Activated CD4-positive, alpha-beta T cell treated with anti-CD3 and anti-CD28 coated beads, Interleukin-2, amount 50 U/mL, for 4 hours (primary cell): ENCODE data around the gene ABCA4.
"Not testable (repeated sequence)": the region's sequence is repeated elsewhere in the genome, so short reads cannot be mapped to it uniquely, and the experiment has no call there.

Experiments used
- DNase-seq, 2 experiments: peaks; one replicate each; pipeline ENCODE4 v3.0.0-alpha.2; 2020

The ABCA4 gene

DNA sequence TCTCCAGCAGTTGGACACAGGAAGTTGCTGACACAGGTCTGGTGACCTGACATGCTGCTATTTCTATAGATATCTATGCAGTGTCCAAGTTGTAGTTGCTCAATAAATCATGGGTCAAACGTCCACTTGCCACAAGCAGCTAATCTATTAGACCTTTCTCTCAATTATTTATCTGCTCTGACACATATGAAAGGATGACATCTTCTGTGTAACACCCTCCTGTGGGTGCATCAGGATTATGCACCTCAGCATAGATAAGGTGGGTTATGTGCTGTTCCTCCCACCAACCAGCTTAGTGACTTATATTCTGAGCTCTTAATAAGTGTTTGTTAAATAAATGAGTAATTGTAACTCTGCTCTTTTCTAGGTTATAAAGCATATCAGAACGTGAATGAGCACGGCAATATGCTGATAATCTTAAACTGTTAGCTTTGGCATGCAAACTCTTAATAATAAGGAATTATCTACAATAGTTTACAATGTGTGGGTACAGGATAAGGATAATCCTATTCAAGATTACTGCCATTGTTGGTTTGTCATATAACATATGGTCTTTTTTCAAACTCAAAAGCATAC is 121.0 kb downstream of the ABCA4 start:
- no peak for DNase-seq

DNA sequence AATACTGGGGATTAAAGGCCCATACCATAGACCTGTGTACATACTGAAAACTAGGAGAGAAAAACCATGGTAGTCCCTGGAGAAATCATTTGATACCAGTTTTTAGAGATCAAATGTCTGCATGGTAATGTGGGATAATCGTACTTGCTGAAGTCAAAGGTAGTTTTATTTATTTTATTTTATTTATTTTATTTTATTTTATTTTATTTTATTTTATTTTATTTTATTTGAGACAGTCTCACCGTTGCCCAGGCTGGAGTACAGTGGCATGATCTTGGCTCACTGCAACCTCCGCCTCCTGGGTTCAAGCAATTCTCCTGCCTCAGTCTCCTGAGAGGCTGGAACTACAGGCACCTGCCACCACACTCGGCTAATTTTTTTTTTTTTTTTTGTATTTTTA is 122.4 kb downstream of the ABCA4 start:
- not testable (repeated sequence) for DNase-seq

DNA sequence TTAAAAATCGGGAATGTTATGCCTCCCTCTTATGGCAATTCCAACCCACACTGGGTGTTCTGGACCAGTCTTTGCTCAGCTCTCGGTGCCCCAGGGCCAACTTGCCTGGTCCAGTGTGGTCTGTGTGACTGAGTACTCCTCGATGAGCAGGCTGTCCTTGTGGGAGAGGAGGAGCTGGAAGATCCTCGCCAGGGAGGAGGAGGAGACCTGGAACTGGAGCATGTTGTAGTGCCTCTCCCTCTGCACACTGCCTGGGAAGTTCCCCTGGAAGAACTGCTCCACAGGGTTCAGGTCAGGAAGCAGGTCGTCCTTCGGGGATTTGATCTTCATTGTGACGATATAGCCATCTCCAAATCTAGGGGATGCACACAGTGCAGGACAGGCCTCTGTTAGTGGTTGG is 123.2 kb downstream of the ABCA4 start:
- DNase-seq: no peak

GRCh38 chr1:93995837-93996536 is 125.0 kb downstream of the ABCA4 start:
- no peak for DNase-seq

DNA sequence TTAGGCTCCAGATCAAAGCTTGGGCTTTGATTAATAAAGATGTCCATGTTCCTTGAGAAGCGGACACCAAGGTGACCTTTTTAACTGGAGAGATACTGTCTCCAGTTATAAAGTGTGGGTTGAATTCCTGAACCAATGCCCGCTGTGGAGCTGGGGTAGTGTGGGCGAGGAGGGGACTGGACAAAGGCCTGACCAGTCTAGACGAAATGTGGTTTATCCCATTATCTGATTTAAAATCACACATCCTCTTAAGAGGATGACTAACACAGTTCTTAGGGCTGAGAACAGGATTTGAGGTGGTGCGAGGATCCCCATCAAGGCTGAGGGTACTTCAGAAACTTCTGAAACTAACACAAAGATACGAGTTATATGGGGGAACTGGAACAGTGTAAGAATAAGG is 127.2 kb downstream of the ABCA4 start:
- no peak for DNase-seq

DNA sequence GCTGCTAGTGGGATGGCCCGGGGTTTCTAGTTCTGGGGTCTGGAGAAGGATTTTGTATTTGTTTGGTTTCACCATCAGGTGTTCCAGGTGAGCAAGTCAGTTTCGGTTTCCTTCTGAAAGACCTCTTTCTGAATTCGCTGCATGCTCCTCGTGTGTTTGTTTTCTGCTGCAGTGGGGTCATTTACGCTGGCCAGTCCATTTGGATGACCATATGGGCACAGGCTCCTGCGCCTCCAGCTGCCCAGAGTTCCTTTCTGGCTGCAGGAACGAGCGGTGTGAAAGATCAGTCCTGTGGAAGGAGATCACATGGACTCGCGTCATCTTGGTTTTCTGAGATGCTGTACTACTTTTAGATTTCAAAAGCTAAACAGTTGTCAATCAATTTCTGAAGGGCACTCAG is 128.0 kb downstream of the ABCA4 start:
- no peak for DNase-seq

GRCh38 chr1:93992190-93992589 is 128.8 kb downstream of the ABCA4 start:
- DNase-seq: no peak

GRCh38 chr1:93991271-93991670 is 129.7 kb downstream of the ABCA4 start:
- DNase-seq: no peak

- not testable (repeated sequence) for DNase-seq
Observed at GRCh38 chr1:93990477-93990876, 130.5 kb downstream of the ABCA4 start.

GRCh38 chr1:93990010-93990409 is 130.9 kb downstream of the ABCA4 start:
- DNase-seq: no peak

DNA sequence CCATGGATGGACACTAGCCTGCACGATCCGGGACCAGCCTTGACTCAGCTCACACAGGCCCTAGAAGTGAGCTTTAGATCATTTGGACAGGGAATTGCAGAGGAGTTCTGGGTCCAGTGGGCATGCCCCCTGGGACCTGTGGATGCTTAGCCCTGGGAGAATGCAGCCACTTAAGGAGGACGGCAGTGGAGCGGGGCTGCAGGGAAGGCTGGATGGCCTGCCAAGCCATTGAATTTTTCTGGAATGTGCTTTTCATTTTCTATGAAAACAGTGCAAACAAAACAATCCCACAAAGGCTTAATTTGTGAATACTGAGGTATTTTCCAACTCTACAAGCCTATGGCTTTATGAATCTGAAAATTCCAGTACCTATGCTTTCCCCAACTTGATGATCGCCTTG is 131.3 kb downstream of the ABCA4 start:
- no peak for DNase-seq

DNA sequence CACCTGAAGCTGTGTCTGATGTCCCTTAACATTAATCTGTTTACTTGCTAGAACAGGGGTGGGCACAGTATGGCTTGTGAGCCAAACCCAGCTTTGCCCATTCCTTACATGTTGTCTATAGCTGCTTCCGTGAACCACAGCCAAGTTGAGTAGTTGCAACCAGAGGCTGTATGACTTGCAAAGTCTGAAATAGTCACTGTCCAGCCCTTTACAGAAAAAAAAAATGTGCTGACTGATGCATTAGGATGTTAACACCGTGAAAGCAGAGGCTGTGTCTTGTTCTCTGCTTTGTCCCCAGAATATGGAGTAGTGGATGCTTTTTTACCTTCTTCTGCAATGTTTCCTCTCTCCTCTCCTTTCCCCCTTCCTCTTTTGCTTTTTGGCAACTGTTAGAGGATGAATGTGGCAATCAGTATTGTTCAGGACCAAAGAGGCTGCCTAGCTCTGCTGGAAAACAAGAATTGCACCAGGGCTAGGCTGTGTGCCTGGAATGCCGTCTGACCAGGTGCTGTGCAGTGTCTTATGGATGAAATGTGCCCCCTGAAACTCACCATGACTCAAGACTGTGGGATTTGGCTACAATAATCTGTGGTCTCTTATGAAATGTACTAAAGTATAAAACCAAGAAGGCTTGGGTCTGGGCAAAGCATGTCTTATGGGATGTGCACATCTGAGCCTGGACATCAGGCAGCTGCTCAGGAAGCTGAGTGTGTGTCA is 132.2 kb downstream of the ABCA4 start:
- DNase-seq: no peak

GRCh38 chr1:93981274-93981667 is 139.7 kb downstream of the ABCA4 start:
- DNase-seq: no peak

- no peak for DNase-seq
Observed at GRCh38 chr1:93980320-93981273, 140.4 kb downstream of the ABCA4 start.

DNA sequence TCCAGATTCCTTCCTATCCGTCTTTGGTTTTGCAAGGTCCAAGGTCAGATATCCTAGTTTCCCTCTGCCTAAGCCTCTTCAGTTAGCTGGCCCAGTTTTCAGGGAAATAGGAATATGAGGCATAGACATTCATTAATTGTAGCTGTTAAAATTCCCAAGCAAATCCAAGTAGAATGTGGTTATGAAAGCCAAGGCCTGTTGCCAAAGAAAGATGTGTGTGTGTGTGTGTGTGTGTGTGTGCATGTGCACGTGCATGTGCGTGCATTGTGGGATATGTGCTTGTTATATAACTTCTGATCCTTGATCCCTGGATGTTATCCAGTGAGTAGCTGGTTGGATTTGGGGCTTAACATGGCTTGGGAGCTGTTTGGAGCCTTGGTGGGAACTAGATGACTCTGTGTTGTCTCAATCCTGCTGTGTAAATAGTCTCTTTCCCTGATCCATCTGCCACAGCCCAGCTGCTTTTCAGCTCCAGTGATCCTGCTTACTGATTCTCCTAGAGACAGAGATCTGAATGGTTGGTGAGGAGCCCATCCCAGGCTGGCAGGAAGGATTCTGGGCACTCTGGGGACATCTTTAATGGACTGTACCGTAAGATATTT is 141.1 kb downstream of the ABCA4 start:
- no peak for DNase-seq

- no peak for DNase-seq
Observed at GRCh38 chr1:93979040-93979717, 141.8 kb downstream of the ABCA4 start.

- no peak for DNase-seq
Observed at GRCh38 chr1:93977598-93977945, 143.4 kb downstream of the ABCA4 start.

GRCh38 chr1:93976711-93977597 is 144.0 kb downstream of the ABCA4 start:
- DNase-seq: no peak

DNA sequence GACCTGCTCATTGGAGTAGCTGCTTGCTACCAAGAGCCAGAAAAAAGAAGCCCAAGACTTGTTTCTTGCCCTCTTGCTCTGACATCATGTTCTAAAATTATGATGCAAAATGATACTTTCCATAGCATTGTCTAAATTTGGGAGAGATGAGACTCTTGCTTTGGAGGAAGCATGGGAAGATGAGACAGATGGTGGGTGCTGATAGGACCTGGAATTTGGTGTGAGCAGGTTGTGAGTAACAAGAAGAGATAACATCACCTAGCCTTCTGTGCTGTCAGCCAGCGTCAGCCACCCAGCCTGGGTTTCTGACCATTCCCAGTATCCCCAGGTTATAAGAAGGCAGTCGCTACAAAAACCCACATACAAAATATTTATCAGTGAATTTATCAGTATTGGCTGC is 144.7 kb downstream of the ABCA4 start:
- DNase-seq: no peak

DNA sequence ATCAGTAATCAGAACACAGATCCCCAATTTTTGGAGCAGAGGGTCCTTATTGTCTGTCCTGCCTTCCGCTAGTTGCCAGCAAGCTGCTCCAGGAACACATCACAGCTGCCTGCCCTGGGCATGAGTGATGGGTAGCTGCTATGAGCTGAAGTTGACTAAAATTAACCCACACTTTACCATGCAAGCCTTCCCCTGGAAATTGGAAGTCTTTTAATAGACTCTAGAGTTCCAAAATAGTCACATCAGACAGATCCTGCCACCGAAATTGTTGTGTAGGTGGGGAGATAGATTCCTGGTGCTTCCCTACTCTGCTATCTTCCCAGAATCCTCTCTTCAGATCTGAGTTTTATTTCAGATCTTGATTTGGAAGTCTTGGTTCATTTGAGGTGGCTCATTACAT is 148.6 kb downstream of the ABCA4 start:
- no peak for DNase-seq

GRCh38 chr1:93969887-93970286 is 151.1 kb downstream of the ABCA4 start:
- DNase-seq: no peak
